Activated CD8-positive, alpha-beta memory T cell treated with anti-CD3 and anti-CD28 coated beads, Interleukin-2, amount 50 U/mL, for 24 hours (primary cell): ENCODE results near the gene PIP4K2B.

Source experiments
- DNase-seq: peaks from one replicate; pipeline ENCODE4 v3.0.0-alpha.2; 2020; ENCODE audit errors: extremely low read depth

Gene PIP4K2B

DNA sequence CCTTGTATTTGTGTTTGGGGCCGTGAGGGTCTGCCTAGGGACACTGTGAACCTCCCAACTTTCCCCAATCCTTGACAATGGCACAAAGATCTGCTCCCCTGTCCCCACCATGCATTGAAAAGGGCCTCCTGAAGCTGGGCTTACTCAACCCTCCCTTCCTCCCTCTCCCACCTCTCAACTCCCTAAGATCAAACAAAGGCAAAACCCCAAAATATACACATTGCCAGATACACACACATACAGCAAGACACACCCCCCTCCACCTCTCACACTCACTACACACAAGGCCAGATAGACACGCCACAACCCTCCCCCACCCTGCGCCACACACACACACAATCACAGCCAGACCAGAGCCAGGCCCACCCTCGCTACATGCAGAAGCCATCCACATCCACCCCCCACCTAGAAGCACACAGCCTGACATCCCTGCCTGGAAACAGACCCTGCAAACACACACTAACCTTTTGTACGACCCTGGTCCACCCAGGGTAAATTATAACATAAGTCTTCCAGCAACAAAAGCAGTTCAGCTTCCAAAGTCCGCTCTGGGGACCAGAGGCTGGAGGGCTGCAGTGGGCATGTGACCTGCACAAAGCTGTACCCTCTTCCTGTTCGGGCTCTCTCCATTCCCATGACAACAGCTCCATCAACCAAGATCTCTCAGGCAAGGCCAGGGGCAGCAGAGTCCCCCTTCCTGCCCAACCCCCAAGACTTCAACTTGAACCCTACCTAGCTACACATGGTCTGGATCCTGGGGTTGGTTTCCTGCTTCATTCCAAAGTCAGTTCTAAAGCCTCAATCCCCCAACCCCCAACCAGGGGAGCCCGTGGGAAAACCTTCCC is 53.1 kb downstream of the PIP4K2B start:
- DNase-seq, result no peak

GRCh38 chr17:38745545-38745944 is 53.8 kb downstream of the PIP4K2B start:
- no peak for DNase-seq

DNA sequence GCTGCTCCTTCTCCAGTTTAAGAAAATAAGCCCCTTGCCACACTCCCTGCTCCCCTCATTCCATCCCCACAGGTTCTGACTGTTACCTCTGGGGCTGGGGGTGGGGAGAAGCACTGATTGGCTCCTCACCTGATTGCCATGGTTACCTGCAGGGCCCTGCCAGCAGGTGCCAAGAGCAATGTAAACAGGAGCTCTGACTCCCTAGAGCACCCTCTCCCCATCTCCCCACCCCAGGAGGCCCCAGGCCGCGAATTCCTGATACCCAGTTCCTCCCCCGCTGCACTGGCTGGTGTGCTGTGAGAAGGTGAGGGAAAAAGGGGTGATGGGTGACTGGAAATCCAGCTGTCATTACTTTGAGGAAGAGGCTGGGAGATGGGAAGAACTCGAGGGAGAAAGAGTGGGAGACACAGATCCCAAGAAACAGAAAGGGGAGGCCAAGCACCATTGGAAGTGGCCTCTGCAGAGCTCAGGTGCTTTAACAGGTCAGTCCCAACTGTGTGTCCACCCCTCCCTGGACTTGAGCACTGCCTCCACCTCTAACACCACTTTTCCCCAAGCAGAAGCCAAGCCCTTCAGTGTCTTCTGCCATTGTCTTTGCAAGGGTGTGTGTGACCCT is 55.7 kb downstream of the PIP4K2B start:
- no peak for DNase-seq

DNA sequence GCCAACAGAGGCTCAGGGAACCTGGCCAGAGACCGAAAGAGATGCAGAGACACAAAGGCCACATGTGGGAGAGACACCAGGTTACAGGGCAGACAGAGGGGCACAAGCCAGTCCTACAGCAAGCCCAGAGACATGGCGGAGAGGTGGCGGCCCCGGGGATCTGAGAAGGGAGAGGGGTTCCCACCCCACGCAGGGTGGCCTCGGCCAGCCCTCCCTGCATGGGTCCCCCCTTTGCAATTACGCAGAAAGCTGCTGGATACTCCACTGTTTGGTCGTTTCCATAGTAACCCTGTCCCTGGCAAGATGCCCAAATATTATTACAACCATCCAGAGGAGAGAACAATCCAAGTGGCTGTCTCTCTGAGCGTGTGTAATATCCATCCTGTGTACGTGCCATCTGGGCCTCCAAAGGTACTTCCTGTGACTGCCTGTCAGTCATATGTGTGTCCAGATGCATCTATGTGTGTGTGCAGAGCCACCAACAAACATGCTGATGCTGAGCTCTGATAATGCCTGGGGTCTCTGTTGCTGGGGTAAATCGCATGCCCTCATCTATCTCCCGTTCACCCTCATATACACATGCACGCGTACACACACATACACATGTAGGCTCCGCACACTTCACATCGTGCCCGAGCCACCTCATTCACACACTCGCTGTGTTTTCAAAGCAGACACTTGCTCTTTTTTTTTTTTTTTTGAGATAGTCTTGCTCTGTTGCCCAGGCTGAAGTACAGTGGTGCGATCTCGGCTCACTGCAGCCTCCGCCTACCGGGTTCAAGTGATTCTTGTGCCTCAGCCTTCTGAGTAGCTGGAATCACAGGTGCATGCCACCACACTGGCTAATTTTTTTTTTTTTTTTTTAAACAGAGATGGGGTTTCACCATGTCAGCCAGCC is 56.7 kb downstream of the PIP4K2B start:
- no peak for DNase-seq

- no peak for DNase-seq
Observed at GRCh38 chr17:38741921-38742410, 57.4 kb downstream of the PIP4K2B start.

- no peak for DNase-seq
Observed at GRCh38 chr17:38741461-38741860, 57.9 kb downstream of the PIP4K2B start.

DNA sequence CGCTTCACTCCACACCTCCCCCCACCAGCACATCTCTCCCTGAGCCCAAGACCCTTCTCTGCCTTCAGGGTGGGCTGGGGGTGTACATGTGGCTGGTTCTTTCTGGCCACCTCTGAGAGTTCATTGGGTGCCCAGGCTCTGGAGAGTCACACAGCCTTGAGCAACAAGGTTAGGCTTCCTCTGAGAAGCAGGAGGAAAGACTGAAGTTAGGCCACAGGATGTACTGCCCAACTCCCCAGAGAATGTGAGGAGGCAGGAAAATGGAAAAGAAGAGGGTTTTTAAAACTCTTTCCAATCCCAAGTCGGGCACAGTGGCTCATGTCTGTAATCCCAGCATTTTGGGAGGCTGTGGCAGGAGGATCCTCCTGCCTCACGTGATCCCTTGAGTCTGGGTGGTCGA is 58.5 kb downstream of the PIP4K2B start:
- DNase-seq, result no peak

GRCh38 chr17:38740044-38740443 is 59.3 kb downstream of the PIP4K2B start:
- DNase-seq, result no peak

GRCh38 chr17:38739305-38739704 is 60.1 kb downstream of the PIP4K2B start:
- no peak for DNase-seq

DNA sequence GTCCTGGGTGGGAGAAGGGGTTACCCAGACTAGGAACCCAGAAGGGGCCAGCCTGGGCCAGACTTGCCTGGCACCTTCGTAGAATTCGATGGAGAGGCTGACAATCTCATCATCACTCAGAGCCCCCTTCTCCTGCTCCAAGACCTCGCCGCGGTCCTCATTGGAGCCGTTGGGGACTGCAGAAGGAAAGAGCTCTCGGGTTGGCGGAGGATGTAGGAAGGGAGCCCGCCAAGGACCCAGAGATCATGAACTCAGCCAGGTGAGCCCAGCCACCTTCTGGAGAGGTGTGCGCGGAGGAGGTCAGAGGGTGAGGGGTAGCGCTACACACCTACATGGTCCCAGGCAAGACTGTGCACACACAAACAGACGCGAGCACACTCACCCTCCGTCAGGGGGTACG is 60.7 kb downstream of the PIP4K2B start:
- no peak for DNase-seq

DNA sequence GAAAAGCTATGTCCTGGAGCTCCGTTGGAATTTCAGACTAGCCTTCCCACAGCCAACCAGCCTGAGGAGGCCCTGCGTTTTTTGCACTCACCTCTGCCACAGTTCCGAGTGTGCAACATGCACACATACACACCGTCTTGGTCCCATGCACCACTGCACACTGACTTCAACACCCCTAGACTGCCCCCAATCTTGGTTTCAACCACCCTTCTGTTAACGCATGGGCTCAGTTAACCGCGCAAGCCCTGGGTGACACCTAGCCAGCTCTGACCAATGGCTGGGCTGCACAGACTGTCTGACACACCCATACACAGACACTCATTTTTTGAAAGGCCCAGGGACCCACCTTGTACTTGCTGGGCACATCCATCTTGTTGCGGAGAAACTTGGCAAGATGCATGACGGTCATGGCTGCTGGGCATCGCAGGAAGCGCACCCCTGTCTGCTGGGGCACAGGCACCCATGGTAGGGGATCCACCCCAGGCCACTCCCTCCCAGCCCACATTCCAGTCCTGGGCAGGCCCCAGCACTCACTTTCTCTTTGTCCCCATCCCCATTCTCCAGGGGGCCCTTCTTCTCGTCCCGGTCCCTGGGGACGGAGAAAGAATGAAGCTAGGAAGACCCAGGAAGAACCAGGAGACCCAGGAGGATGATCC is 61.2 kb downstream of the PIP4K2B start:
- no peak for DNase-seq

GRCh38 chr17:38735161-38735997 is 64.0 kb downstream of the PIP4K2B start:
- DNase-seq, result no peak

DNA sequence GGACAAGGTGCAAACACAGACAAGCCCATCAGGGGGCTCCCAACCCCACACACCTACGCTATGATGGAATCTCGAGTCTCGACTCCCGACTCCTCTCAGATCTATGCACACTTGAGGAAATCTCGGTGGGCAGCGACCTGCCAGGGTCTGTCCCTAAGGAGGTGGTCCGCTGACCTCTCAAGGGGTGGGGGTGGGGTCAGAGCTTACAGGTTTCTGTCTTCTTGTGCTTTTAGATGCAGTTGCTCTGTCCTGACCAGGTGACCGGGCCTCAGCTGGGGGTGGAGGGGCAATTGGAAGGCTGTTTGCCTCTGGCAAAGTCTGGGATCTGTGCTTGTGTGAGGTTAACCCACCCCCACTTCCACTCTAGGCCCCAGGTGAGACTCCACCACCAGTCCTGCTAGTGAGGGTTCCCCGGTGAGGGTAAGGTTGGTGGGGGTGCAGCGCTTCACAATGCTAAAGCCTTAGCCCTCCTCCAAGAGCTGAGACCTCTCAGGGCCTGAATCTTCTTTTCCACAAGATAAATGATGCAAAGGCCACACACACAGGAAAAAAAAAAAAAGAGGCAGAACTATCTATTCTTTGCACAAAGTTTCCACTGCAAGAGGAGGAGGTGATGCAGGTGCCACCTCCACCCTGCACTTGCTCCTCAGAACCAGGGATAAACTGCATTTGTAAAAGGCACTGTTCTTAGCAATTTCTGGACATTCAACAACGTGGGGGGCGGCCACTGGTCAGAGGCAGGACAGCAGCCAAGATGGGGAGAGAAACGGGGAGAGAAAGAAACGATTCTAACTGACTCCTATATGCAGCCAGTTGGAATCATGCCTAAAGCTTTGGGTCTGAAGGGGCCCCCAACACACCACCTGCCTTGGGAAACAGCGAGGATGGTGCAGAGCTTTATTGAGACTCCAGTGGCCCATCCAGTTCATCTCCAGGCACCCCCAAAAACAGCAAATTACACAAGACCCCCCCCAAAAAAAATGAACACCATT is 65.1 kb downstream of the PIP4K2B start:
- no peak for DNase-seq

DNA sequence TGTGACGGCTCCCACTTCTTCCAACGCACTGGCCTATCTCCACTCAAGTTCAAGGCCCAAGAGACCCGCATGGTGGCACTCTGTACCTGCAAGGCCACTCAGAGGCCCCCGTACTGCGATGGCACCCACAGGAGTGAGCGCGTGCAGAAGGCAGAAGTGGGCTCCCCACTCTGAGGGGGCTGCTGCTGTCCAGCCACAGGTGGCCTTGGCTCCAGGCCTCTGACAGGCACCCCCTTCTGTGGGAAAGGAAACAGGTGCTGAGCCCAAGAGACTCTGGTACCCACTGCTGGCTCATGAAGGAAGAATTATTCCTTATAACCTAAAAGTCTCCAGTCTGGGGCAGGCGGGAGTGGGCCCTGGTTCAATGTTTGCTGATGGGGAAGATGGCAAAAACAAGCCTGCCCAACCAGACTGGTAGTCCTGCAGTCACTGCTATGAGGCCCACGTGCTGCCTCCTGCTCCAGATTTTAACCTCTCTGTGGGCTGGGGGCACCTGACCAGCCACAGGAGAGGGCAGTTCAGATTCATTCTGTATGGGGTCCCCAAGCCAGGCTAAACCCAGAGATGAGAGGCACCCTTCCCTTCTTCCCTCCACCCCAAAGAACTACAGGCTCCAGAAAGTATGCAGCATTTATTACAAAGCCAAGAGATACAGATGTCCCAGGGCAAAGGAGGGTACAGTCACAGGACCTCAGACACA is 65.9 kb downstream of the PIP4K2B start:
- no peak for DNase-seq

DNA sequence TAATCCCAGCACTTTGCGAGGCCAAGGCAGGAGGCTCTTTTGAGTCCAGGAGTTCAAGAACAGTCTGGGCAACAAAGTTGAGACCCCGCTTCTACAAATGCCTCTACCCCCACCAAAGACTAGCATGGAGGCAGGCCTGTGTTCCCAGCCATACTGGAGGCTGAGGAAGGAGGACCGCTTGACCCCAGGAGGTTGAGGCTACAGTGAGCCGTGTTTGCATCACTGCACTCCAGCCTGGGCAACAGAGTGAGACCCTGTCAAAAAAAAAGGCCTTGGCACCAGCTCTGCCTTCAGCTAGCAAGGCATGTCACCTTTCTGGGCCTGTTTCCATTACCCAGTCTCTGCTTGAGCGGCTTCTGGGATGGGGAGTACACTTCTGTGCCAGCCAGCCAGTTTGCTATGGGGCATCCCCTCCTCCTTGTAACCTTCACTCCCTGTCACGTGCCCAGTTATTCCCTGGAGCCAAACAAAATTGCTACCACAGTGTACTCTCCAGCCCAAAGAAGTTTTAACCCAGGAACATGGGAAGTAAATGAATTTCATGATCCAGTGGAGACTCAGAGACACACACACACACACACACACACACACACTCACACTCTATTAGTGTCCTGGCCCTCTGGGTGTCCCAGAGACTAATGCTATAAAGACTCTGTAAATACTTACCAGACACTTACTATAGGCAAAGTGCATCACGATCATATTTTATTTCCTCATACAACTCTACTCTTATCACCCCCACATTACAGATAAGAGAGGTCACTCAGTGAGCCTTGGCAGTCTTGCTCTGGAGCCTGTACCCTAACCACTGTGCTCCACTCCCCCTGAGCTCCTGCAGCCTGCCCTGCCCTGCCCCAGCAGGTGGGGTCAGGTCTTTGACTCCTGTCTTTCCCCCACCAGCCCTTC is 66.7 kb downstream of the PIP4K2B start:
- no peak for DNase-seq

DNA sequence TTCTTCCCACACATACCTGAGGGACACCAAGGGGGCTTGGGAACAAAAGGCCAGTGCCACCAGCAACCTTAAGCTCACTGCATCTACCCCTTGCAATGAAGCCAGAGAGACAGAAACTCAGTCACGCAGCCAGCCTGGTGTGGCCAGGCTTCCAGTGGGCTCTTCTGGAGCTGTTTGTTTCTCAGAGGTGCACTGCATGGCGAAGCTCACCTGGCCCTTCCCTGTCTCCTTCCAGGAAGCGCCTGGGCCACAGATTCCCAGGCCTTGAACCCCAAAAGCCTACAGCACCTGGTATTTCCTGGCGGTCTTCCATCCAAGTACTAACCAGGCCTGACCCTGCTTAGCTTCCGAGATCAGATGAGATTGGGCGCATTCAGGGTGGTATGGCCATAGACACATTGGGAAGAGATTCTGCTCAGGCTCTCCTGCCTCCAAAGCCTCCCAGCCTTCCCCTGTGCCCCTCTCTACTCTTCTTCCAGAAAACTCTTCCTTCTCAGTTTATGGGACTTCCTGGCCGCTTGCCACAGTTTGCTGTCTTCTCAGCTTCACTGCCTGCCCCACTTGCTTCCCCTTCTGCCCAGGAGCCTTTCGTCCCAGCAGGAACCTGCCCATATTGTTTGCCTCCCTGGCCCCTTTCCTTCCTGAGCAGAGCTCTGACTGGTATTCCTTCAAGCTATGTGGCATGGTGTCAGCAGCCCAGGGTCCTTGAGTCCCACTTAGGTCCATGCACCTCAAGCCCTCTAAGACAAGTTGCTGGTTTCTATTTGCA is 67.6 kb downstream of the PIP4K2B start:
- DNase-seq, result no peak
